H54 (cell line): Measurements from ENCODE around the gene FMNL1.
"Not testable (repeated sequence)": the region's sequence is repeated elsewhere in the genome, so short reads cannot be mapped to it uniquely, and the experiment has no call there.

Experiments used
- DNase-seq: peaks from one replicate; pipeline ENCODE4 v3.0.0; 2011; ENCODE audit warnings: low spot score, mixed read lengths; ENCODE audit not compliant: insufficient read length
- FAIRE-seq: peaks from 3 replicates; lab custom pipeline; 2011; peaks lifted over from hg19 to GRCh38; lab: Jason Lieb, UNC
- POLR2A ChIP-seq: IDR thresholded peaks from 2 replicates; pipeline ENCODE4 v1.6.1; 2011; ENCODE audit warnings: low read depth, mild to moderate bottlenecking, low read length

Gene FMNL1

DNA sequence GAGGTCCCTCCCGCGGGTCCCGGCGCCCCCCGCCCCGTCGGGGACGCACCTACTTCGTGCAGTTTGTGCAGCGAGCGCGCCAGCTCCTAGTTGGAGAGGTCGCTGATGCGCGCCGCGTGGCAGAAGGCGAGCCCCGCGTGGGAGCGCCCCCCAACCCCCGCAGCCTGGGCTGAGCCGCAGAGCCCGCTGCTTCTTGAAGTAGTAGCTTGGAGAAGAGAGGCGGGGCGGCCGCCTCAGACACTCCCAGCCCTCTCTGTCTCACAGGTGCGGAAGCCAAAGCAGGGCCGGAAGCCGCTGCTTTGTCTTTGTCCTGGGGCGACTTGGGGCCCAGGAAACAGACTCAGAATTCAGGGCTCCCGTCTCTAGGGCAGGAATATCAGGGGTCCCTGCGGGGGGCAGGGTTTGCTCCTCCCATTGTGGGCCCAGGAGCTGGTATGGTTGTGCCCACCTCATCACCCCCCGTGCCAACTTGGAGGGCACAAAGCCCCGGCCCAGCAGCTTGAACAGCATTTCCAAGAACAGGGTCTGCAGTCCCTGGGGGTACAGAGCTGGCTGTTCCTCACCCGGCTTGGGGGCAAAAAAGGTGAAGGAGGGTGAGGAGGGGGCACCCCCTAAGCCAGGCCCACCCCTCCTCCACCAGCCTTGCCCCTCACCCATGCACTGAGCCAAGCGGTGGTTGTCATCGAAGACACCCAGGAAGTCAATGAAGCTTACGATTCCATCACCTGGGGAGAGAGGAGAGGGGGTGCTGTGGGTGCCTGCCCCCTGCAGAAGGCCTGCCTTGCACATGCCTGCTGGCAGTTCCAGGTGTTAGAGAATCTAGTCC is 26.7 kb downstream of the FMNL1 start:
- DNase-seq (no peak), FAIRE-seq (no peak)
- TF ChIP-seq POLR2A = no peak

DNA sequence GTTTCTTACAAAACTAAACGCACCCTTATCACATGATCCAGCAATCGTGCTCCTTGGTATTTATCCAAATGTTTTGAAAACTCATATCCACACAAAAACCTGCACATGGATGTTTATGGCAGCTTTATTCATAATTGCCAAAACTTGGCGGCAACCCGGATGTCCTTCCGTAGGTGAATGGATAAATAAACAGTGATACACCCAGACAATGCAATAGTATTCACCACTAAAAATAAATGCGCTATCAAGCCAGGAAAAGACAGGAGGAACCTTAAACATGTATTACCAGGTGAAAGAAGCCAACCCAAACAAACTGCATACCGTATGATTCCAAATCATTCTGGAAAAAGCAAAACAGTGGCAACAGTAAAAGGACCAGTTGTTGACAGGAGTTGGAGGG is 30.2 kb downstream of the FMNL1 start:
- DNase-seq = no peak
- TF ChIP-seq POLR2A = no peak
- no peak for FAIRE-seq

DNA sequence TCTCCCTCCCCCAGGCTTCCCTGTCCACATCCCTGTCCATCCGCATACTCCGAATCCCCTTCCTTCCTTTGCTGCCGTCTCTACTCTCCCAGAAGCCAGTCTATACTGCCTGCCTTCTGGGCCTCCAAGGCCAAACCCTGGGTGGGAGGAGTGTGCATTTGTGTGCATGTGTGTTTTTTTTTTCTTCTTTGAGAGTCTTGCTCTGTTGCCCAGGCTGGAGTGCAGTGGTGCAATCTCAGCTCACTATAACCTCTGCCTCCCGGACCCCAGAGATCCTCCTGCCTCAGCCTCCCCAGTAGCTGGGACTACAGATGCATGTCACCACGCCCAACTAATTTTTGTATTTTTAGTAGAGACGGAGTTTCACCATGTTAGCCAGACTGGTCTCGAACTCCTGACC is 31.6 kb downstream of the FMNL1 start:
- FAIRE-seq, DNase-seq: not testable (repeated sequence)

DNA sequence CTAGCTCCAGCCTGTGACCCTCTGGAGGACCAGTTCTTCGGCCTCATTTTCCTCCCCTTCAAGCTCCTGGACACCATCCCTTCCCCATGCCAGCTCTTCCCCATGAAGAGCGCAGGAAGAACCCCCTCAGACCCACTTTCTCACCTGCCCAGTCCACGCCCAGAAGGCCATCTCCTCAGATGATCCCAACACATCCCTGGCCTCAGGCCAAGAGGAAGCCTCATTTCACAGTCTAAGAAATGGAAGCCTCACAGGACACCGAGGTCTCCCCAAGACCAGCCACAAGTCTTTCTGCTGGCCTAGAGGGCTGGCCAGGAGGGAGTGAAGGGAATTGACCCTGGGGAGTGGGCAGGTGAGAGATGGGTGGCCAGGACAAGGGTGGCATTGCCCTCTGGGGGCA is 32.2 kb downstream of the FMNL1 start:
- TF ChIP-seq POLR2A = no peak
- no peak for FAIRE-seq

DNA sequence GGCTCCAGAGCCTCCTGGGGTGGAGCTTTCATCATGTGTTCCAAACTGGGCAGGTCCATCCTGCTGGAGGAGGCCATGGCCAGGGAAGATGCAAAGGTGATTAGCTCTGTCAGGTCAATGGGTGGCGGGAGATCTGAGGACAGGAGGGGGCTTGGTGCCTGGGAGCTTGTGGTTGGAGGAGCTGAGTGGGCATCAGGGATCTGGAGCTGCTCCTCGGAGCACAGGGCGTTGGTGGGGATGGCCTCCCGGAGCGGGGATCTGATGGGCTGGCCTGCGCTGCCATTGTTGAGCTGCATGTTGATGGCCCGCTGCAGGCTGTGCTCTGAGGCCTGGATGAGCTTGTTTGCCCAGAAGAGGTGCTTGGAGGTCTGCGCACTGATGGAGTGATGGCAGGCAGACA is 33.7 kb downstream of the FMNL1 start:
- DNase-seq (no peak), FAIRE-seq (no peak)
- TF ChIP-seq POLR2A = no peak

More for the DNA sequence above, 32.2 kb downstream of the FMNL1 start:
- no peak for DNase-seq

DNA sequence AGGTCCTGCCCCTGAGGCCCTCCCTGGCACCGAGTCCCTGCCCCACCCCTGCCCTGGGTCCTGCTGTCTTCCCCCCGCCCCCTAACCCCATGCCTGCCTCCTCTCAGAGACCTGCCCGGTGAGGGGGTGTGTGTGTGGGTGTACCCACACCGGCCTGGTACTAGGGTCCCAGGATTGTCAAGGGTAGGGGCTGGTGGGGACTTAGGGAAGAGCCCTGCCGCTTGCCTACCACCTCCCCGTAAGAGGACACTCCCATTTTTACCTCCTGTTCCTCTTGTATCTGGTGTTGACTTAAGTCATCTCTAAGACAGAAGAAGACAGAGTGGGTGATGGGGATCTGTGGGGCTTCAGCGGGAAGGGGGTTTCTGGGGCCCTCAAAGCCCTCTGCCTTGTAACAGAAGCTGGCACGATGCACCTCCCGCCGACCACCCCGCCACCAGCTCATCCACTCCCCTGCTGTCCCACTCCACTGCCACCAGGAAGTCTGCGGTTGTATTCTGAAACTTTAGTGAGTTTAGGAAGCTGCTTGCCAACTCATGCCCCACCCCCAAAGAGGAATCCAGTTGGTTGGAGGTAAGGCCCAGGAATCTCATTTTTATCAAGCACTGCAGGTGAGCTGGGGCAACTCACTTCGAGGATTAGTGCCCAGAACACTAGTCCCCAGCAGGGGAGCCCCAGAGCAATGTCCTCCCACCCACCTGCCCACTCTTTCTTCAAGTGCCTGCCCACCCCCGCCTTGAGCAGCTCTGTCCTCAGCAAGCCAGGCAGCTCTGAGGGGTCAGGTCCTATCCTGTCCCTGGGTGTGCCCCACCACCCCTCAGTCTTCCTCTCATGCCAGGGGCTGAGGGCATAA is 34.7 kb downstream of the FMNL1 start:
- no peak for DNase-seq
- TF ChIP-seq POLR2A = no peak
- no peak for FAIRE-seq

DNA sequence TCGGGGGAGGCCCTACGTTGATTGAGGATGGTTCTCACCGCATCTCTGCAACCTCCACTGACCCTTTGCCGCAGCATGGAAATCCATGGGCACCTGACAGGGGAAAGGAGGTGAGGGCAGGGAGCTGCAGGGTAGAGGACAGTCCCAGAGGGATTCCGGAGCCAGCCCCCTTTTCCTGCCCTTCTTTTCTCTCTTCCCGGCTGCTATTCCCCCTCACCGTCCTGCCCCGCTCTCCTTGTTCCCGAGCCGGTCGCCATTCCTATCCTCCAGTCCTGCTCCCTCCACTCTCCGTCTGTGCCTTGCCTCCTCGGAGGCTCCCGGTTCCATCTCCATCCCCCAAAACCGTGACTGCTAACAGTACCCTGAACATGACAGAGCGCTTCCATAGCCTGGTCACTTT is 35.4 kb downstream of the FMNL1 start:
- FAIRE-seq (no peak), DNase-seq (no peak)
- no peak for TF ChIP-seq POLR2A

DNA sequence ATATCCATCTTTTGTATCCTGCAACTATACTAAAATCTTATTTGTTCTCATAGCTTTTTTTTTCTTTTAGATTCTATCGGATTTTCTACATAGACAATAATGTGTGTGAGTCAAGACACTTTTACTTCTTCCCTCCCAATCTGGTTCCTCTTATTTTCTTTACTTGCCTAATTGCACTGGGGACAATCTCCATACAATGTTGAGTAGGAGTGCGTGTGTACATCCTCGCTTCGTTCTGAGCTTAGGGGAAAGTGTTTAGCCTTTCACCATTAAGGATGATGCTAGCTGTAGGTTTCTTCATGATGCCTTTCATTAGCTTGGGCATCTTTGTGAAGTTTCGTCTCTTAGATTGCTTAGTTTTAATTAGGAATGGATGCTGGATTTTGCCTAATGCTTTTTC is 37.3 kb downstream of the FMNL1 start:
- TF ChIP-seq POLR2A = no peak
- FAIRE-seq = no peak
- DNase-seq = no peak

DNA sequence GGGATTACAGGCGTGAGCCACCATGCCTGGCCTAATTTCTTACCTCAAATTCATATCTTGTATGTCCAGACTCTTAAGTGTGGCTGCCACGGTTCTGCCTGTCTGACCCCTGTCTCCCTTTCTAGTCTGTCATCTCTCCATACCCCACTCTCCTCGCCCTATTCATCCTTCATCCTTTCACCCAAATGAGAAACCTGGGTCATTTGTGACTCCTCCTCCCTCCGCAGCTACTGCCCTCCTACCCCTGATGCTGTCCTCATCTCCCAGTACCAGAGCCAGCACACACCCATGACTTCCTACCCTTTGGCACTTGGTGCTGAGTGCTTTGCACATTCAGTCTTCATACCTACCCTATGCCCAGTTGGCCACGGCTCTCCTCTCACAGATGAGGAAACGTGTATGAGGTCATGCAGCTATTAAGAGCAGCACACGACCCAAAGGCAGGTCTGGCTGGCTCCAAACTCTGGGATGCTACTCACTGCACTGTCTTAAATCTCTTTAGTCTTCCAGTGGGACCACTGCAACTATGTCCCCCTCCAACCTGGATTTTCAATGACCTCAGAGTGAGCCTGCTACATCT is 38.6 kb downstream of the FMNL1 start:
- no peak for TF ChIP-seq POLR2A
- no peak for DNase-seq
- FAIRE-seq = no peak

DNA sequence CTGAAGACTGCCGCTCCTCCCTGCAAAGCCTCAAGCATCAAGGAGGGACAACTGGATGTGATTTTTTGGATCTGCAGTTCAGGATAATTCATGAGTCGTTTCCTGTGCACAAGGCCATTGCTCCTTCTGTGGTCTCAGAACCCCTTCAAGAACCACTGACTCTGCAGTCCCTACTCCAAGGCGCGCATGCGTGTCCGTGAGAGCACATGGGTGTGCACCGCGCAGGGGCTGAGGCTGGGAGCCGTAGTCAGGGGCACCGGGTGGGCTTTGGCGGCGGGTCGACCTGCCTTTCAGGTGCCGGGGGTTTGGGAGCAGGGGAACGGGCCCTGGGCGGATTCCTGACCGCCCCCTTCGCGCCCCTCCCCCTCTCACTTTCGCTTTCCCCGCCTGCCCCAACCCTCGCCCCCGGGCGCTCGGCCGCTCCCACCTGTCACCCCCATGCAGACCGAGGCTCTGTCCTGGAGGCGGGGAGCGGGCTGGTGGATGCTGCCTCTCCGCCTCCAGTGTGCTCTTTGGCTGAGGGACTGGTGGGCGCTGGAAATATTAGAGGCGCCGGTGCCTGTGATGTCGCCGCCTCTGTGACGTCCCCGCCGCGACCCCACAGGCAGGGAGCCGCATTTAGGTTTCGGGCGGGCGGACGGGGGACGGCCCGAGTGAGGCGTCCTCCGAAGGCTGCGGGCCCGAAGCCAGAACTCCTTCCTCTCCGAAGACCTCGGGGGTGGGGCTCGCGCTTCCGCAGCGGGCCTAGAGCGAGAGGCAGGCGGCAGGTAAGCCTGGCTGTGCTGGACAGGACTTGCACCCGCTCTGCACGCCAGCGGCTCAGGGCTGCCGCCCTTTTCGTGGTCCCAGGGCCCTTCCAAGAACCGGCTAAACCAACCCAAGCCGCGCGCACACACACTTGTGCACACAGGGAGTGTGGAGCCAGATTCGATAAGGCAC is 40.2 kb downstream of the FMNL1 start, which contains the start of gene SPATA32:
TSS of gene SPATA32 (minus strand) at position 518 of the 939 bp plus-strand sequence. CDS start at position 440, 78 bp downstream.
- FAIRE-seq (no peak), DNase-seq (no peak)
- no peak for TF ChIP-seq POLR2A

DNA sequence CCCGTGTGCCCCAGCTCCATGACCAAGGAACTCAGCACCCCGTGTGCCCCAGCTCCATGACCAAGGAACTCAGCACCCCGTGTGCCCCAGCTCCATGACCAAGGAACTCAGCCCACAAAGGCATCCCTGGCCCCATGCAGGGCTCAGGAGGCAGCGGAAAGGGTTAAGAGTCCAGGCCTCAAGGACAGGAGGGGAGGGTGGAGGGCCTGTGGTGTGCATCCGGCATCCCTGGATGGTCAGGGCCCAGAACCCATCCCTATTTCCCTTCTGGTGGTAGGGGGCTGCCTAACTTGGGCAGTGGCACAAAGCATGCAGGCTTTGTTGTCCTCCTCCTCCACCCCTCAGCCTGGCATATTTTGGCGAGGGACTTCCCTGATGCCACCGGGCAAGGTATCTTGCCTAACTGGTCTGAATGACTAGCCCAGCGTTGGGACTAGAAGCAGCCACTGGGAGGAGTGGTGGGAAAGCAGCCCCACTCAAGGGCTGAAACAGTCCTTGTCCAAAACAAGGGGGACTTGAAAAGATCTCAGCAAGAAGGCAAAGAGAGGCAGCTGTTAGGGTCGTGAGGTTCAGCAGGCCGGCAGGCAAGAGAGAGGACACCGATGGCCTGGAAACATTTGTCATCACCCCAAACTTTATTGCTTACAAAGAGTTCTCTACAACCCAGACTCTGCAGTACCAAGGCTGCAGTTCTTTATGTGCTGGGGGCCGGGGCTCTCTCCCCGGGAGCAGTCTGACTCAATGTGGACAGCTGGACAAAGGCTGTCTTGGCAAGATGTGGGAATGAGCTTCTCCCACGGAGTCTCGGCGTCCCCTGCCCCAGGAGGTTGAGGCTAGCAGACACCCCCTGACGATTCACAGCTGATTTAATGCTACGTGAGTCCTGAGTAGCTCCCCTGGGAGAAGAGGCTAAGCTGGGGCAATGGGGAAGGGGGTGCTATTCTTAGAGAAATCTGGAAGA is 41.1 kb downstream of the FMNL1 start:
- no peak for TF ChIP-seq POLR2A
- FAIRE-seq (no peak), DNase-seq (no peak)

DNA sequence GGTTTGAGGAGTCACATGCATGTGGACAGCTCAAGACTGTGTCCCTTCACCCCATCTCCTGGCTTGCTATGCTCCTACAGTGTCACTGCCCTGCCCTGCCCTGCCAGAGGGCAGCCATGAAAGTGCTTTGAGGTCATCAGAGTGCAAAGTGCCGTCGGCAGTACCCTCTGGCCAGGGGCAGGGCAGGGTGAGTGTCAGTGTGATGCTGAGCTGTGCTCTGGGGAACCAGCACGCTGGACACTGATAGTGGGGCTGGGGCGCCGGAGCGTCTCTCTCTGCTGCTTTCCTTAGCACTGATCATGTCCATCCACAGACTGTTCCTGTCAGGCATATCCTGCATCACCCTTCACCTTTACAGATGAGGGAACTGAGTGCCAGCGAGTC is 41.8 kb downstream of the FMNL1 start:
- DNase-seq (no peak), FAIRE-seq (no peak)
- no peak for TF ChIP-seq POLR2A
